Measurements from ENCODE around the gene SLX4.
A peak's percentile ranks its signal among the peaks of the same experiment; 100 is the strongest.
"Not testable (repeated sequence)": the region's sequence is repeated elsewhere in the genome, so short reads cannot be mapped to it uniquely, and the experiment has no call there.

The SLX4 gene

DNA sequence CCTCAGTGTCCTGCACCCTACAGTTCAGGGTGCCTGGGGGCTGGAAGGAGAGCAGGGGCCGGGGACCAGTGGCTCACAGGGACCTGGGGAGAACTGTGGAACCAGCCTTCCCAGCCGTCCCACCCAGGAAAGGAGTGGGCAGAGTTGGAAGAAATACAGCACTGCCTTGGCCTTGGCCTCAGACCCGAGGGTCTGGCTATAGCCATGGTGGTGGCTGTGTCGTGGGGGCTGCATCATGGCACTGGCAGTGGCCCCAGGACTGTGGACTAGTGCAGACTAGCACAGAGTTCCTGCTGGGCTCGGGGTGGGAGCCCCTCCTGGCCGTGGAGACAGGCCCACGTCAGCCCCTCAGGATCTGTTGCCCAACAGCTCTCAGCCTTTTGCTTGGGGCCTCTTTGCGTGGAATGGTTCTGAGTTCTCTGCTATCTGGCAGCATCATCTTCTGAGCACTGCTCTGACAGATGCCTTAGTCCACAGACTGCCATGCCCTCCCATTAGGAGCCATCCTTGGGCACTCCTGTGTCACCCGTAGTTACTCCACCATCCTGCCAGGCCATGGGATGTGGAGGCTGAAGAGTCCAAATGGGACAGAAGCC, 30.5 kb upstream of the SLX4 start:
- no peak for DNase-seq

DNA sequence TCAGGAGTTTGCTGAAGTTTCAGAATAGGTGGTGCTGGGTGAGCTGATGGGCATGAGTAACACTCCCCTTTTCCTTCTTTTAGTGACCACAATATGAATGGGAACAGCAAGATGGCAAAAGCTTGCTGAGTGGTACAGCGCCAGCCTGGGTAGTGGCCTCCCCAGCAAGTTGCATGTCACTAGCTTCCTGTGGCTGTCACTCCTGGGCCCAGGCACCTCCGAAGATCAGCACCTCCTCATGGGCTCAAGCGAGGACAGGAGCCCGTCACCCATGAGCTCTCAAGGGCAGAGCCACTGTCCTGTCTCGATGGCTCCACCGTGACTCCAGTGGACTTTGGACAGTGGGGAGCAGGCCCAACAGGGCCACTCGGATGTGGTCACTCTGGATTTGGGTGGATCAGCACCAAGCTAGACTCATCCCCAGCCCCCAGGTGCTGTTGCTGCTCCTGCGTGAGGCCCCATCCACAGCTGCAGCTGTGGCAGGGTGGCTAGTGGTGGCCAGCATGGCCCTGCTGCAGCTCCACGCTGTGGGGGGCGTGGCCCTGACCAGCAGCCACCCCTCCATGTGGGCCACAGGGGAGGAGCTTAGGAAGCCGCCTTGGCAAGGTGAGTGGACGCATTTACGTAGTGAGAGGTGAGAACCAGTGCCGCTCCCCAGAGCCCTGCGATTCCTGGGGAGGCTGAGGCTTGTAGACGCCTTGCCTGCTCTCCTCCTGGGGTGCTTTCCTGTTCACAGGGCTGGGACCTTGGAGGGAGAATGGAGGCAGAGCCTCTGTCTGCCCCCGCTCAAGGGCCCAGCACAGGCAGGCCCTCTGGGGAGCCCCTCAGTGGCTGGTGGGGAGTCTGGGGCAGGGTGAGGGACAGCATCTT, 29.5 kb upstream of the SLX4 start:
- no peak for DNase-seq

DNA sequence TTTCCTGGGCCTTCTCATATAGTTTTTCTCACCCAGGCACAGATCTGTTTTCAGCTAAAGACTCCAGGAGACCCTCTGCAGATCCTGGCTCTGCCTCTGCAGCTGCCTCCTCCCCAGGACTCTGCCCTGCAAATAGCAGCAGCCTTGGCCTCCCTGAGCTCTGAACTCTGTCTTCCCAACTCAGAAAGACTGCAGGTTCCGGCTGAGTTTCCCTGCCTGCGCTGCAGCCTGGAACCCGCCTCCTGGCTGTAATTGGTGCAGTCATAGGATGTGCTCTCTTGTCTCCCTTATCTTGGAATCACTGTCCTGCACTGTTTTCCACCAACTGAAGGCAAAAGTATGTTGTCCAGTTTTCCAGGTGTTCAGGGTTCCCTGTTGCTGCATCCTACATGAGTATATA, 28.8 kb upstream of the SLX4 start:
- no peak for DNase-seq

DNA sequence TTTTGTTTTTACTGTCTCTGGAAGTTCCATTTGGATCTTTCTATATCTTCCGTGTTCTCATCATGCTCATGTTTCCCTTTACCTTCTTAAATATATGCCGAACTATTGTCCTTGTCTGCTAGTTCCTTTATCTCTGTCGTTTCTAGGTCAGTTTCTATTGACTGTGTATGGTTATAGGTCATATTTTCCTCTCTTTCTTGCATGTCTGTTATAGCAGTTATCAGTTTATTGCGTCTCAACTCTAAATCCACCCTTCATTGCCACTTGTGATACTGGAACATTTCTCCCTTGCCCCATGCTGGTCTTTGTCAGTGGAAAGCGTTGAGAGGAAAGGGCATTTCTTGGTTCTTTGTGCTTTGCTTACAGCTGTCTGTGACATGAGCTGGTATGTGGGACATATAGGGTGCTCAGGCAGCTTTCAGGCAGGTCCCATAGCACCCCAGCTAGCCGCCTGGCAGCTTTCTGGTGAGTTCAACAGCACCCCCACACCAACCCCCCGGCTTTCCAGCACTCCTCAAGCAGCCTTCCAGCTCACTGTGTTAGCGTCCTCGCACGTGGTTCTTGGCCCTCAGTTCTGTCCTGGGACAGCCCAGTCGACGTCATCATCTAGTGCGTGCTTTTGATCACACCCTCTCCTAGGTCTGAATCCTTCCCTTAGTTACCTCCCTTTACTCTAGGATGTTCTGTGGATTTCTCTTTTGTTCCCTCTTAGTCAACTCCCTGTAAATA, 27.7 kb upstream of the SLX4 start:
- DNase-seq = no peak

DNA sequence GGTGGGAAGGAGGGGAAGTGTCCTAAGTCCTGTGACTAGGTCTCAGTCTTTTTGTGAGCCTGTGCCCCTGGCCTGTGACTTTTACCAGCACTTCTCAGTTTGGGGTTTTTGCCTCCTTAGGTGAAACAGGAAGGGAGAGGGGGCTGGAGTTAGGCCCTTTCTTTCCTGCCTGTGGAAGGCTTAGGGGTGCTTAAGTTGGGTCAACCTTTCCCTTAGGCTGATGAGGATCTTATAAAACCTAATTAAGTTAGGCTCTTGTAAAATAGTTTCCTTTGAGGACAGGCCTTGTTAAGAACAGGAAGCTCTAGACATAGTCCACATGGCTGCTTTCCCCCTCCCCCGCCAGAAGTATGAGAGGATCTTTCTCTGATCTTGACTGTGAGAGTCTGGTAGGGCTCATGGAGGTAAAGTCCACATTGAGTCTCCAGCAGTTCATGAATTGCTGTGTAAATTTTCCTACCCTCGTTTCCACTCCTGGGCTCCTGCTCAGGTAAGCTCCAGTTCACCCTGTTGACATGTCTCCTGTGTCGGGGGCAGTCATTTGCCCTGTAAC, 26.0 kb upstream of the SLX4 start:
- DNase-seq = peak; percentile 67

DNA sequence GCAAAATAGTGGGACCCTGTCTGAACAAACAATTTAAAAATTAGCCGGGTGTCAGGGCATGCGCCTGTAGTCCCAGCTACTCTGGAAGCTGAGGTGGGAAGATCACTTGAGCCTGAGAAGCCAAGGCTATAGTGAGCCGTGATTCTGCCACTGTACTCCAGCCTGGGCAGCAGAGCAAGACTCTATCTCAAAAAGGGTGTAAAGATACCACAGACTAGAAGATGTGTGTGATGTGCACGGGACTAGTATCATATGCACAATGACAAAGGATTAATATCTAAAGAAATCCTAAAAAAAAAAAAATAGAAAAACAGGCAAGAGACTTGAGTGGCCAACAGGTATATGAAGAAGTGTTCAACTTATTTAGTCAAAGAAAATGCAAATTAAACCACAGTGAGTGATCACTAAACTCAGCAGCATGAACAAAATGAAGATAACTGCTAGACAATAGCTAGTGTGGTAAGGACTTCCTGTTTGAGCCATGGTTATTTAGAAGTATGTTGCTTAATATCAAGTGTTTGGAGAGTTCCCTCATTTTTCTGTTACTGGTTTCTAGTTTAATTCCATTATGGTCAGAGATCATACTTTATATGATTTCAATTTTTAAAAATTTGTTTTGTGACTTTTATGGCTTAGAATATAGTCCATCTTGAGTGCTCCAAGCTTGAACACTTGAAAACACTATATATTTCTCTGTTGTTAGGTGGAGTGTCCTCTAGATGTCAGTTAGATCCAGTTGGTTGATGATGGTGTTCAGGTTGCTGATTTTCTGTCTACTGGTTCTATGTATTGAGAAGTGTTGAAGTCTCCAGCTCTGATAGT, 14.7 kb upstream of the SLX4 start:
- no peak for DNase-seq

DNA sequence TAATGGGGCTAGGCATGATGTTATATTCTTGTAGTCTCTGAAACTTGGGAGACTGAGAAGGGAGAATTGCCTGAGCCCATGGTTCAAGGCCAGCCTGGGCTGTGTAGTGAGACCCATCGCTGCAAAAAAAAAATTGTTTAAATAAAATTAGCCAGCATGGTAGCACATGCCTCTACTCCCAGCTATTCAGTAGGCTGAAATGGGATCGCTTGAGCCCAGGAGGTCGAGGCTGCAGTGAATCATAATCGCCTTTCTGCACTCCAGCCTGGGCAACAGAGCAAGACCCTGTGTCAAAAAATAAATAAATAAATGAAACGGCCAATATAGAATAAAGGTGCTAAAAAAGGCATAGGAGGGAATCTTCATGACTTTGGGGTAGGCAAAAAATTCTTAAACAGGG, 13.9 kb upstream of the SLX4 start:
- no peak for DNase-seq

DNA sequence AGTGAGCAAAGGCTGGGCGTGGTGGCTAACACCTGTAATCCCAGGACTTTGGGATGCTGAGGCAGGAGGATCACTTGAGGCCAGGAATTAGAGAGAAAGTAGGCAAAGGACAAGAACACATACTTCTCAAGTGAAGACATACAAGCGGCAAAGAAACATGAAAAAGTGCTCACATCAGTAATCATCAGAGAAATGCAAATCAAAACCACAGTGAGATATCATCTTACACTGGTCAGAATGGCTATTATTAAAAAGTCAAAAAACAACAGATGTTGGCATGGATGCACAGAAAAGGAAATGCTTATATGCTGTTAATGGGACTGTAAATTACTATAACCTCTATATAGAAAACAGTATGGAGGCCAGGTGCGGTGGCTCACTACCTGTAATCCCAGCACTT, 12.2 kb upstream of the SLX4 start:
- no peak for DNase-seq

DNA sequence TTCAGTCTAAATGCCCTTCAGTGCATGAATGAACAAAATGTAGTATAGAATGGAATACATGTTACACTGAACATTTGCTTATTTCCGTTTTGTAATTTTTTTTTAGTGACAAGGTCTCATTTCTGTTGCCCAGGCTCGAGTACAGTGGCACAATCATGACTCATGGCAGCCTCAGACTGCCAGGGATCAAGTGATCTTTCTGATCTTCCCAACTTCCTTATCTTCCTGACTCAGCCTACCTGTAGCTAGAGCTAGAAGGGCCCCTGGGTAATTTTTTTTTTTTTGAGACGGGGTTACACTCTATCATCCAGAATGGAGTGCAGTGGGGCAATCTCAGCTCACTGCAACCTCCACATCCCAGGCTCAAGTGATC, 7.3 kb upstream of the SLX4 start:
- DNase-seq = no peak

DNA sequence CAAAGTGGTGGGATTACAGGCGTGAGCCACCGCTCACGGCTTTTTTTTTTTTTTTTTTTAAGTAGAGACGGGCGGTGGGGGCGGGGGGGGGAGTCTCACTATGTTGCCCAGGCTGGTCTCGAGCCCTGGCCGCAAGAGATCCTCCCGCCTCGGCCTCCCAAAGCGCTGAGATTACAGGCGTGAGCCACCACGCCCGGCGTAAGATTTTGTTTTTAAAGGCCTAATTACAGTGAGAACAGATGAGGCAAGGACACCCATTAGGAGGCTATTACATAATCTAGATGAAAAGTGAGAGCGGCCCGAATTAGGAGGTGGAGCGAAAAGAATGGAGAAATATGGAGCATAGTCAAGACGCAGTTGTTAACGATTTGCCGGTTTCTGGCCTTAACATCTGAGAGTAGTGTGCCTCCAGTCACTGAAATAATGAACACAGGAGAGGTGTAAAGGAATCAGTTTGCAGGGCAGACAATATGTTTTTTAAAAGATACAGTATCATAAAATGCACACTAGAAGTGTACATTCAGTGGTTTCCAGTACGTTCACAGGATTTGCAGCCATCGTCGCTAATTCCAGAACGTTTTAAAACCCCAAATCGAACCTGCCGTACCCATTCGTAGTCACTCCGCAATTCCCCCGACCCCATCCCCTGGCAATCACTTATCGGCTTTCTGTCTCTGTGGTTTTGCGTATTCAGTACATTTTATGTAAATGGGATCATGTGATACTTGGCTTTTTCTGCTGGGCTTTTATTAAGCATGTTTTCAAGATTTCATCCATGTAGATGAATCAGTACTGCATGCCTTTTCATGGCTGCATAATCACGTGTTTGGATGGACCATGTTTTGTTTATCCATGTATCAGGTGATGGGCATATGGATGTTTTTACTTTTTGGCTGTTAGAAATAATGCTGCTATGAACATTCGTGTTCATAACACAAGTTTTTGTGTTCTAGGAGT, 1.4 kb upstream of the SLX4 start:
- peak; percentile 18 for DNase-seq

DNA sequence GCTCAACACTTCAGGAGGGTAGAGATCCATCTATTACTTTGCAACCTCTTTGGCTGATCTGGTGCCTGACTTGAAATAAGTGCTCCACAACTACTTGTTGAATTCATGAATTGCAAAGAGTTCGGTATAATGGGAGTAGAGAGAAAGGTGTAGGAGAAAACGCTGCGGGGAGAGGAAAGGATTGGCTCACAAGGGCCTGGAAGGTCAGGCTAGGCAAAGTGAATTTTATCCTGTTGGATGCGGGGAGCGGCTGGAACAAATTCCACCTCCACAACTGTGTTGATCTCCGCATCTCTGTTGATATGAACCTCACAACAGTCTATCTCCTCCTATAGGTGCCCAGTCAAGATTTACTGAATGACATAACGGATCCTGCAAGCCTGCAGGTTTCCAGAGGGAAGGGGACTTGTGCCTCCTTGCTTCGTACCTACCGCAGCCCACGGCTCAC, 684 bp downstream of the SLX4 start:
- no peak for DNase-seq

DNA sequence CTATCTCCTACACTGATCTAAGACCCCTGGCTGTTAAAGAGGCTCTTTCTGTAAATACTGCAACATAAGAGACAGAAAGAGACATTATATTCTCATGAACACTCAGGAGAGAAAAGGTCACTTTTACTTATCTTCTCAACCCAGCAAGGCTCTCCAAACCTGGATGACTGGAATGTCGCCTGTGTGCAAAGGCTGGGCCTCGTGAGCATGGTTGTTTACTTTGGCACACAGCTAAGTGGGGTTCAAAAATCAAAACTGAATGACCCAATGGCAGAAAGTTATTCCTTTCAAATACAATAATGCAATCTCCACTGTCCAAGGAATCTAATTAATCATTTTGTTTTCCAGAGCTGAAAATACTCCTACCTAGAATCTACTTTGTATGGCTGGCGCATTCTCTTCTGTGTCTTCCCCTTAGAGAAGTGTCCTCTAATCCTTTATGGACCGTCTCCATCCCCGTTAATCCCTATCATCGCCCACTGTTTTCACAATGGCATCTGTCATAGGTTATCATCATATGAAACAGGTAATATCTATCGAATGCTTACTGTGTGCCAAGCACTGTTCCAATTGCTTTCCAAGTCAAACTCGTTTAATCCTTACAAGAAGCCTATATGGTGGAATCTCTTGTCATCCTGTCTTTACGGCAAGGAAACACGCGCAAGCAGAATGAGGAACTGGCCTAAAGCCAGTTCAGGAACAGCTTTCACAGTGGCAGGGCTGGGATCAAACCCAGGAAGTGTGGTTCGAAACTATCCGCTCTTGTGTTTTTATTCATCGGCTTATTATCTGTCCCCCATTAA, 1.3 kb downstream of the SLX4 start:
- DNase-seq = peak; percentile 68

DNA sequence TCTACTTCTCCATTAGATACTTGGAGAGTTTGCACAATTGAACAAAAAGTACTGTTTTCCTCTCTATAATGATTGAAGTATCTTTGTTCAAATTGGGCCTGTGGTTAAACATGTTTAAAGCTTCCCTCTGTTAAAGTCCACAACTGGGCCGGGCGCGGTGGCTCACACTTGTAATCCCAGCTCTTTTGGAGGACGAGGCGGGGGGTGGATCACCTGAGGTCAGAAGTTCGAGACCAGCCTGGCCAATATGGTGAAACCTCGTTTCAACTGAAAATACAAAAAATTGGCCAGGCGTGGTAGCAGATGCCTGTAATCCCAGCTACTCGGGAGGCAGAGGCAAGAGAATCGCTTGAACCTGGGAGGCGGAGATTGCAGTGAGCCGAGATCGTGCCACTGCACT, 2.4 kb downstream of the SLX4 start:
- DNase-seq = not testable (repeated sequence)

DNA sequence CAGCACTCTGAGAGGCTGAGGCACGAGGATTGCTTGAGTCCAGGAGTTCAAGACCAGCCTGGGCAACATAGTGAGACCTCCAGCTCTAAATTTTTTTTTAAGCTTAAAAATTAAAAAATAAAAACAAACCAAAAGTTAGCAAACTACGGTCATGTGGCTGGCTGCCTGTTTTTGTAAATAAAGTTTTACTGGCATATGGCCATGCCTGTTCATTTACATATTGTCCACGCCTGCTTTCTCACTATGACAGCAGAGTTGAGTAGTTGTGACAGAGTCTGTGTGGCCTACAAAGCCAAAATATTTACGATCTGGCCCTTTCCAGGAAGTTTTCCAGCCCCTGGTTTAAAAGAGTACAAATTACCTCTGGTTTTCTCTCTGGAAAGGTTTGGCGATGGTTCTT, 3.3 kb downstream of the SLX4 start:
- no peak for DNase-seq

DNA sequence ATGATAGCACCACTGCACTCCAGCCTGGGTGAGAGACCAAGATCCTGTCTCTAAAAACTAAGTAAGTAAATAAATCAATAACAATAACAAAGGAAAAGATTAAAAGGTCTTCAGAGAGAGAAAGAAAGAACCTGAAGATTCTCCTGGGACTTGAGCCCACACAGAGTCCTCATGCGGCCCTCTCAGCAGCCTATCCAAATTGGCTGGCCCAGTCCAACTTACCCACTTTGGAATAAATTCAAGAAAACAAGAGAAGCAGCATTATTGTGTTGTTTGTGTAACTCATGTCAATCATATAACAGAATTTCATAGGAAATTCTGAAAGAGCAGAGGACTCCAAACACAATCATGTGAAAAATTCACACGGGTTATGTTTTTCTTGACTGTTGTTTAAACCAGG, 3.8 kb downstream of the SLX4 start:
- no peak for DNase-seq

DNA sequence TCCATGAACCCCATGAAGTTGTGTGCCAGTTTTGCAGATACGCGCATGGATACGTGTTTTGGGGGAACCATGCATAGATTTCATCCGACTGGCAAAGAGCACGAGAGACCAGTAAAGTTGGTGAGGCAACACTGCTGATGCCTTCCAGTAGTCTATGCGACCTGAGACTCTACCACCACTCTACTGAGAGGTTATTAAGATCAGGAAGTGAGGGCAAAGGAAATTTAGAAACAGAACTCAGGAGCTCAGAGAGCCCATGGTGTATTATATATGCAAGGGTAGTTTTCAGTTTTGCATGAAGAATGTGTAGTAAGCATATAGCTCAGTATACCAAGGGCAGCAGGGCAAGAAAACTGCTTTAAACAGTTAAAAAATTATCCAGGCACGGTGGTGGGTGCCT, 4.2 kb downstream of the SLX4 start:
- no peak for DNase-seq

DNA sequence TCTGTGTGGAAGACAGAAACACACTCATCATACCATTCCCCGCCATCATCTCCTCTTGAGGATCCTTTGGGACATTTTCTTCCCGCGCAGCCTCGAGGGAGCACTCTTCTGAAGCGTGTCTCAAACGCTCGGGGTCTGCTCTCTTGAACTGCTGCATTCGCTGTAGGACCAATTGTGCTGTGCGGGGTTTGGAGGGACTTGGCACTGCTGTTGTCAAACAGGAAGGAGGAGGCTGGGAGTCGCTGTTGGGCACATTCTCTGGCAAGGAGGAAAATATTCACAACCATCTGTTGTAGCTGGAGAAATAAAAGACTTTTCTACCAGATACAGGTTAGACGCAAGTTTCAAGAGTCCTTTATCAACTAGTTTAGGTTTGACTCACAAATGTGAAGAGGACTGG, 5.0 kb downstream of the SLX4 start:
- no peak for DNase-seq

DNA sequence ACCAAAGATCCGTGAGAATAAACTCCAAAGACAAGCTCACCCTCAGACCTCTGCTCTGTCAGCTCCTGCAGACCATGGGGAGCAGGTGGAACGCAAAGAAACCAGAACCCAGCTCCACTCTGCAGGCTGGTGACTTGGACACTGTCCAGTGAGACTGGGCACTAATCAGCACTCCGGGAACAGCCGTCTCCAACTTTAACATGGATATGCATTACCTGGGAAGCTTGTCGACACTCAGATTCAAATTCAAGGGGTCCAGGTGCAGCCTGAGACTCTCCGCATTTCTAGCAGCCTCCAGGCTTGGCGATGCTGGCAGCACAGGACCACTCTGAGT, 9.1 kb downstream of the SLX4 start:
- DNase-seq = no peak

DNA sequence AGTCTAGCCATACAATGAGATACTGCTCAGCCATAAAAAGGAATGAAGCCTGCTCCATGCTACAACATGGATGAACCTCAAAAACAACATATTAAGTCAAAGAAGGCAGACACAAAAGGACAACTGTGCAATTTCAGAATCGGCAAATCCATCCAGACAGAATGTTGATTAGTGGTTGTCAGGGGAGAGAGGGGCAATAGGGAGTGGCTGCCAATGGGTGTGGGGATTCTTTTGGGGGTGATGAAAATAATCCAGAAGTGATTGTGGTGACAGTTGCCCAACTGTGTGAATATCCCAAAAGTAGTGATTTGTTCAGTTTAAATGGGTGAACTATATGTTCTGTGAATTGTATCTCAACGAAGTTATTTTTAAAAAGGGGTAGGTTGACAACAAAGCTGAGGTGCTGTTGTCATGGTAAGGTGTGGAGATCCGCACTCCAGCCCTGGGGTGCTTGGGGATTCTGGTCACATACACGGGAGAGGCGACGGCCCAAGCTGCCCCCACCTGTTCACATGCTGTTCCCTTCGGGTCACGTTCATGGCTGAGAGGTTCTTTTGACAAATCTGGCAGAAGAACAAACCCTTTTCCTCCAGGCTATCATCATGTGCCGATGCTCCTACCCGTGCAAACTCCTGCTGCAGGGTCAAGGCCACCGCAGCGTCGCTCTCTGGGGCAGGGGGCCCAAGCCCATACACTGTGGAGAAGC, 9.6 kb downstream of the SLX4 start:
- DNase-seq = no peak

DNA sequence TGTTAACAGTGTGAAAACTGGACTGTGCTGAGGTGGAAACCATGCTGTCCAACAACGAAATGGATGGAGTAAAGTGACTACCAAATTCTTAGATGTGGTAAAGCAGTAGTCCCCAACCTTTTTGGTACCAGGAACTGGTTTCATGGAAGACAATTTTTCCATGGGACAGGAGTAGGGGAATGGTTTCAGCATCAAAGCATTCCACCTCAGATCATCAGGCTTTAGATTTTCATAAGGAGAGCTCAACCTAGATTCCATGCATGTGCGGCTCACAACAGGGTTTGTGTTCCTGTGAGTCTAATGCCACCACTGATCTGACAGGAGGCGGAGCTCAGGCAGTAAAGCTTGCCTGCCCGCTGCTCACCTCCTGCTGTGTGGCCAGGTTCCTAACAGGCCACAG, 11.5 kb downstream of the SLX4 start:
- no peak for DNase-seq

Data from NCI-H82 (cell line).